Testis (tissue), 3 donors: ENCODE results near the gene KRTCAP3. TPM values are rescaled to one million over a fixed set of nuclear protein-coding genes. Genes with fewer than 3 reads are reported as not detected.
A peak's percentile ranks its signal among the peaks of the same experiment; 100 is the strongest.

Experiments
- DNase-seq: peaks from one replicate; pipeline ENCODE4 v3.0.0-alpha.2; 2019
- H3K27ac ChIP-seq, 2 donors: fragments of 200-600 bp; sonication (generic); one replicate each; pipeline ENCODE4 v1.5.1; 2019
- H3K27me3 ChIP-seq: fragments of 200-600 bp; sonication (generic); one replicate; pipeline ENCODE4 v1.5.1; 2019
- H3K36me3 ChIP-seq: fragments of 200-600 bp; sonication (generic); one replicate; pipeline ENCODE4 v1.5.1; 2017; ENCODE audit warnings: low read depth; ENCODE audit errors: missing control alignments
- H3K4me1 ChIP-seq: fragments of 200-600 bp; sonication (generic); one replicate; pipeline ENCODE4 v1.5.1; 2019
- H3K4me3 ChIP-seq, 2 donors: fragments of 200-600 bp; sonication (generic); one replicate each; pipeline ENCODE4 v1.5.1; 2017 to 2019
- H3K9me3 ChIP-seq: fragments of 200-600 bp; sonication (generic); one replicate; pipeline ENCODE4 v1.5.1; 2017
- CTCF ChIP-seq, 3 experiments: fragments of 450-650 bp in 2 of 3; fragments of 200-600 bp in 1 of 3; sonication (generic) in 1 of 3; IDR thresholded peaks; one replicate each; pipeline ENCODE4 v1.5.1; 2016 to 2019; ENCODE audit warnings: antibody characterized with exemption in 3 of 3, mild to moderate bottlenecking in 2 of 3, moderate library complexity in 1 of 3
- POLR2A ChIP-seq: fragments of 450-650 bp; IDR thresholded peaks from one replicate; pipeline ENCODE4 v1.6.1; 2017; ENCODE audit warnings: antibody characterized with exemption, mild to moderate bottlenecking, moderate library complexity
- WGBS, 2 donors: methylation state at CpG; one replicate each; pipeline ENCODE4 v1.1.5; 2018; 5-methylcytosine and 5-hydroxymethylcytosine counted together
- intact Hi-C: fragments of 100-400 bp; cut with DNase I; formaldehyde crosslinking; loops from one replicate; pipeline ENCODE4 v1.15.1; 2023; ENCODE audit warnings: low total_unique reads
- polyA plus RNA-seq: library from polyadenylated mRNA; stranded (reverse); fragments of 350-450 nt; fragmentation: Illumina TruSeq; extraction: RNeasy Lipid Tissue Mini Kit (QIAGEN cat#74804); gene quantifications from one replicate; pipeline ENCODE4 v1.2.3, GENCODE V29; 2014; ENCODE audit warnings: low read depth, low replicate concordance; ENCODE audit not compliant: insufficient read depth
- total RNA-seq, 2 donors: library from RNA; depleted of rRNA; stranded (reverse); fragments of >200 nt; gene quantifications; one replicate each; pipeline ENCODE4 v1.2.3, GENCODE V29; 2016

Gene KRTCAP3
- total and polyA plus RNA-seq, 3 donors from 2014 or later: 4.3 to 6.8 (median 5.1) TPM

- no peaks in the 10 kb centered on the region for H3K27me3 ChIP-seq
- TF ChIP-seq POLR2A: no peak
- no peak for TF ChIP-seq CTCF (IDR thresholded peaks at IDR 0.05)
- peak overlapping the region; percentile 95 to 100 for H3K4me3 ChIP-seq
- H3K27ac ChIP-seq: peak overlapping the region; percentile 94 to 98
- WGBS, 2 donors: 6 to 7% methylated on average over 7 of the region's 7 CpGs
- H3K36me3 ChIP-seq: no peaks in the 10 kb centered on the region
- DNase-seq: no peak
- no peaks in the 10 kb centered on the region for H3K9me3 ChIP-seq
- intact Hi-C loops: no loop called here
- peaks cover 13% of the 10 kb centered on the region for H3K4me1 ChIP-seq
Measured at GRCh38 chr2:27427863-27428212, 14.3 kb upstream of the KRTCAP3 start.

- TF ChIP-seq CTCF (IDR thresholded peaks at IDR 0.05) (no peak), POLR2A (peak; percentile 78)
Measured at GRCh38 chr2:27428213-27428977, 13.8 kb upstream of the KRTCAP3 start, which contains the start of gene NRBP1. NRBP1 (plus strand) TSS chr2:27428631; CDS start chr2:27433274, 4,643 bp downstream.

GRCh38 chr2:27428978-27429541 is 13.1 kb upstream of the KRTCAP3 start:
- no peaks in the 10 kb centered on the region for H3K9me3 ChIP-seq
- intact Hi-C loops: no loop called here
- 0% methylated on average over 10 to 38 of the region's 51 CpGs for WGBS, 2 donors
- peak overlapping the region; percentile 95 to 100 for H3K4me3 ChIP-seq
- no peaks in the 10 kb centered on the region for H3K27me3 ChIP-seq
- no peaks in the 10 kb centered on the region for H3K36me3 ChIP-seq
- H3K4me1 ChIP-seq: peaks cover 13% of the 10 kb centered on the region
- DNase-seq: peak; percentile 84
- no peak for TF ChIP-seq CTCF (IDR thresholded peaks at IDR 0.05)
- TF ChIP-seq POLR2A: no peak
- peak overlapping the region; percentile 94 to 98 for H3K27ac ChIP-seq

More at GRCh38 chr2:27428213-27428977, 13.8 kb upstream of the KRTCAP3 start, which contains the start of gene NRBP1:
- H3K9me3 ChIP-seq: no peaks in the 10 kb centered on the region
- no peaks in the 10 kb centered on the region for H3K27me3 ChIP-seq
- H3K27ac ChIP-seq: peak within 1 kb of the TSS; percentile 94 to 98
- peak within 1 kb of the TSS; percentile 95 to 100 for H3K4me3 ChIP-seq
- WGBS, 2 donors: 0% methylated on average over 11 to 48 of the region's 75 CpGs
- H3K4me1 ChIP-seq: peaks cover 13% of the 10 kb centered on the region
- no peaks in the 10 kb centered on the region for H3K36me3 ChIP-seq
- peak; percentile 95 for DNase-seq
- intact Hi-C loops: no loop called here

- no peak for DNase-seq
- Histone ChIP-seq H3K4me1 (peaks cover 13% of the 10 kb centered on the region), H3K9me3 (no peaks in the 10 kb centered on the region), H3K4me3 (no peak overlapping the region), H3K27me3 (no peaks in the 10 kb centered on the region), H3K36me3 (no peaks in the 10 kb centered on the region), H3K27ac (no peak overlapping the region)
- intact Hi-C loops: no loop called here
- TF ChIP-seq CTCF (IDR thresholded peaks at IDR 0.05) (no peak), POLR2A (no peak)
Measured at GRCh38 chr2:27431395-27431794, 10.8 kb upstream of the KRTCAP3 start.
